Caco-2 (cell line): Measurements from ENCODE around the gene TXNRD2. TPM values are rescaled to one million over a fixed set of nuclear protein-coding genes. Genes with fewer than 3 reads are reported as not detected.

Source experiments
- BruUV-seq: library from RNA; stranded (reverse); fragments of 400-500 nt; replicated peaks from 2 replicates; lab custom pipeline; 2021; lab: Mats Ljungman, UMichigan
- CTCF ChIA-PET: fragments of 300-600 bp; sonication (Branson Sonifier 250); formaldehyde crosslinking; loops from one replicate; lab custom pipeline; 2022; ENCODE audit warnings: antibody characterized with exemption; lab: Charles Lee
- POLR2A ChIA-PET: fragments of 300-600 bp; sonication (Branson Sonifier 250); formaldehyde crosslinking; loops from one replicate; lab custom pipeline; 2022; ENCODE audit warnings: antibody characterized with exemption; lab: Charles Lee
- DNase-seq, 2 experiments: peaks; one replicate each; pipeline versions ENCODE4 v3.0.0 to v3.0.0-alpha.2; 2020 to 2022
- H3K27me3 ChIP-seq: replicated peaks from 2 replicates; pipeline ENCODE4 v1.6.0; 2011; ENCODE audit warnings: low read length; ENCODE audit not compliant: control insufficient read depth, insufficient read depth
- H3K36me3 ChIP-seq: 2 replicates; pipeline ENCODE4 v1.5.1; 2011; ENCODE audit warnings: low read length; ENCODE audit not compliant: control insufficient read depth, insufficient read depth
- H3K4me1 ChIP-seq: fragments of 250-450 bp; sonication (Bioruptor Pico); 2 replicates; pipeline ENCODE4 v1.5.1; 2020; ENCODE audit warnings: mild to moderate bottlenecking
- H3K4me3 ChIP-seq: 2 replicates; pipeline ENCODE4 v1.5.1; 2011; ENCODE audit warnings: low read depth, mild to moderate bottlenecking, control low read depth, low read length
- H3K9me3 ChIP-seq: fragments of 250-450 bp; sonication (Bioruptor Pico); 2 replicates; pipeline ENCODE4 v1.5.1; 2020; ENCODE audit warnings: mild to moderate bottlenecking, moderate library complexity
- H3K27ac Mint-ChIP-seq: one replicate; pipeline ENCODE4 v1.8.0; 2022; ENCODE audit warnings: mixed read lengths; ENCODE audit not compliant: unreplicated experiment
- H3K27me3 Mint-ChIP-seq: one replicate; pipeline ENCODE4 v1.8.0; 2022; ENCODE audit warnings: mixed read lengths; ENCODE audit not compliant: insufficient read depth, unreplicated experiment
- H3K36me3 Mint-ChIP-seq: one replicate; pipeline ENCODE4 v1.8.0; 2022; ENCODE audit warnings: mild to moderate bottlenecking, mixed read lengths; ENCODE audit not compliant: insufficient read depth, unreplicated experiment
- H3K4me1 Mint-ChIP-seq: one replicate; pipeline ENCODE4 v1.8.0; 2022; ENCODE audit warnings: low read depth, mixed read lengths; ENCODE audit not compliant: unreplicated experiment
- H3K4me3 Mint-ChIP-seq: one replicate; pipeline ENCODE4 v1.8.0; 2022; ENCODE audit warnings: mild to moderate bottlenecking, moderate library complexity, mixed read lengths; ENCODE audit not compliant: unreplicated experiment
- H3K9me3 Mint-ChIP-seq: one replicate; pipeline ENCODE4 v1.8.0; 2022; ENCODE audit warnings: mixed read lengths; ENCODE audit not compliant: unreplicated experiment
- CTCF ChIP-seq, 2 experiments: fragments of 200-600 bp in 1 of 2; IDR thresholded peaks; 1 replicate in 1 of 2; 2 replicates in 1 of 2; pipeline versions ENCODE4 v1.5.1 to v1.8.0; 2011 to 2022; ENCODE audit warnings: antibody characterized with exemption in 1 of 2, control low read depth in 1 of 2, inconsistent platforms in 1 of 2, low read depth in 1 of 2, low read length in 1 of 2, mild to moderate bottlenecking in 1 of 2, moderate library complexity in 1 of 2; ENCODE audit not compliant: insufficient read depth in 1 of 2, severe bottlenecking in 1 of 2, unreplicated experiment in 1 of 2
- intact Hi-C: fragments of 100-400 bp; cut with micrococcal nuclease; formaldehyde crosslinking; loops from one replicate; pipeline ENCODE4 v1.10.0; 2022; ENCODE audit not compliant: unreplicated experiment
- total RNA-seq: library from RNA; stranded (reverse); gene quantifications from 2 replicates; pipeline ENCODE4 v1.2.3, GENCODE V29; 2022

TXNRD2 gene
- total RNA-seq, 1 experiment from 2014 or later = 44.8 TPM

GRCh38 chr22:19930551-19931486 lies 10.8 kb downstream of the TXNRD2 start:
- POLR2A ChIA-PET = no interaction called here
- intact Hi-C loops = no loop called here
- no peaks in the 10 kb centered on the region for H3K36me3 ChIP-seq
- Mint-ChIP-seq H3K27me3 (no peaks in the 10 kb centered on the region), H3K9me3 (peaks cover 4% of the 10 kb centered on the region), H3K4me1 (no peaks in the 10 kb centered on the region), H3K36me3 (peaks cover 9% of the 10 kb centered on the region), H3K4me3 (no peak overlapping the region), H3K27ac (no peak overlapping the region)
- CTCF ChIA-PET = no interaction called here
- H3K9me3 ChIP-seq = peaks cover 4% of the 10 kb centered on the region; the same call in 1 of the 2 replicates
- BruUV-seq = no TSS peak
- H3K27me3 ChIP-seq = no peaks in the 10 kb centered on the region
- no peak for DNase-seq
- H3K4me3 ChIP-seq = no peak overlapping the region
- 0 out of 2 replicates have a peak, but pooled peaks cover 3% of the 10 kb centered on the region for H3K4me1 ChIP-seq
- TF ChIP-seq CTCF (IDR thresholded peaks at IDR 0.05; ENCODE audit: insufficient read depth in 1 of 2, low read depth in 1 of 2, low read length in 1 of 2, severe bottlenecking in 1 of 2, unreplicated experiment in 1 of 2) = no peak

GRCh38 chr22:19929586-19930550 lies 11.8 kb downstream of the TXNRD2 start:
- Mint-ChIP-seq H3K4me3 (no peak overlapping the region), H3K27me3 (no peaks in the 10 kb centered on the region), H3K4me1 (no peaks in the 10 kb centered on the region), H3K36me3 (no peaks in the 10 kb centered on the region), H3K27ac (no peak overlapping the region), H3K9me3 (no peaks in the 10 kb centered on the region)
- no peaks in the 10 kb centered on the region for H3K27me3 ChIP-seq
- ChIA-PET CTCF (no interaction called here), POLR2A (no interaction called here)
- DNase-seq = no peak
- intact Hi-C loops = no loop called here
- H3K9me3 ChIP-seq = no peaks in the 10 kb centered on the region
- H3K4me1 ChIP-seq = no peaks in the 10 kb centered on the region
- H3K36me3 ChIP-seq = no peaks in the 10 kb centered on the region
- TF ChIP-seq CTCF (IDR thresholded peaks at IDR 0.05; ENCODE audit: insufficient read depth in 1 of 2, low read depth in 1 of 2, low read length in 1 of 2, severe bottlenecking in 1 of 2, unreplicated experiment in 1 of 2) = no peak
- TSS peak; percentile 17 for BruUV-seq
- no peak overlapping the region for H3K4me3 ChIP-seq

GRCh38 chr22:19928207-19928606 lies 13.4 kb downstream of the TXNRD2 start:
- Mint-ChIP-seq H3K27me3 (no peaks in the 10 kb centered on the region), H3K4me1 (no peaks in the 10 kb centered on the region), H3K27ac (peak overlapping the region; percentile 20), H3K9me3 (no peaks in the 10 kb centered on the region), H3K4me3 (no peak overlapping the region), H3K36me3 (no peaks in the 10 kb centered on the region)
- H3K9me3 ChIP-seq = no peaks in the 10 kb centered on the region
- H3K4me1 ChIP-seq = no peaks in the 10 kb centered on the region
- ChIA-PET CTCF (no interaction called here), POLR2A (no interaction called here)
- intact Hi-C loops = no loop called here
- BruUV-seq = no TSS peak
- H3K36me3 ChIP-seq = no peaks in the 10 kb centered on the region
- no peaks in the 10 kb centered on the region for H3K27me3 ChIP-seq
- no peak for DNase-seq
- no peak for TF ChIP-seq CTCF (IDR thresholded peaks at IDR 0.05; ENCODE audit: insufficient read depth in 1 of 2, low read depth in 1 of 2, low read length in 1 of 2, severe bottlenecking in 1 of 2, unreplicated experiment in 1 of 2)
- no peak overlapping the region for H3K4me3 ChIP-seq
